NCI-H526 (cell line): ENCODE measurements around the gene GLT6D1.
"Not testable (repeated sequence)": the region's sequence is repeated elsewhere in the genome, so short reads cannot be mapped to it uniquely, and the experiment has no call there.

Experiments used
- DNase-seq, 2 experiments: peaks; one replicate each; lab custom pipeline; 2025; lab: John Stamatoyannopoulos, UW

Gene GLT6D1, protein sequence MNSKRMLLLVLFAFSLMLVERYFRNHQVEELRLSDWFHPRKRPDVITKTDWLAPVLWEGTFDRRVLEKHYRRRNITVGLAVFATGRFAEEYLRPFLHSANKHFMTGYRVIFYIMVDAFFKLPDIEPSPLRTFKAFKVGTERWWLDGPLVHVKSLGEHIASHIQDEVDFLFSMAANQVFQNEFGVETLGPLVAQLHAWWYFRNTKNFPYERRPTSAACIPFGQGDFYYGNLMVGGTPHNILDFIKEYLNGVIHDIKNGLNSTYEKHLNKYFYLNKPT

DNA sequence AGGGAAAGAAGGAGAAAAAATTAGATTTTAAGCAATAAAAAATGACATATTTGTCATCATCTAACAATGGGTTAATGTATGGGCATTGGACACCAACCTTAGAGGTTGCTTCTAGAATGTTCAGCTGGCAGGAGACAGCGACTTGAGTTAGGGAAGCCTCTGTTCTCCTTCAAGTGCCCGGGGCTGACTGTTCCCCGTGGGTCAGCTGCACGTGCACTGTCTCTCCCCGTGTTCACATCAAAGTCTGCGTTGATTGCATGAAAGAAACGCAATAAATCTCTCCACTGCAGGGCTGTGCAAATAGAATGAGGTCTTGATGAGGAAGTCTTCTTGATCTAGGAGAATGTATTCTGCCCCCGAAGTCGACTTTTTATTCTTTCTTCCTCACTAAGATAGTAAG is at the start of gene GLT6D1:
Gene GLT6D1 (minus strand): TSS at position 345 of the 400 bp plus-strand sequence. CDS start 353 bp downstream, outside the sequence.
- DNase-seq, result no peak

DNA sequence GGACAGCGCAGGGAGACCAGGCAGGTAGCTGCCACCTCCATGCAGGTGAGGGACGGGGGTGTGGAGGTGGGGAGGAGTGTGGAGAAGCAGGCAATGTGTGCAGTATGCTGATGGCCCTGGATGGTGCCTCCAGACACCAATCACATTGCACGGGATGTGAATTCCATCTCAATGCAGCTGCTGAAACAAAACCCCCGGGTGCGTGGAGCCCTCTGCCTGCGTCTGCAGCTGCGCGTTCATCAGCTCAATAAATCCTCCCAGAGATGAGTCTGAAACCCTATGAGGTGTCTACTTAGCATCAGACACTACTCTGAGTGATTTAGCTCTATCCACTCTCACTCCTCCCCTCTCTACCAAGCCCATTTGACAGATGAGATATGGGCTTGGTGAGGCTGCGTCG is 49.7 kb upstream of the GLT6D1 start:
- no peak for DNase-seq

DNA sequence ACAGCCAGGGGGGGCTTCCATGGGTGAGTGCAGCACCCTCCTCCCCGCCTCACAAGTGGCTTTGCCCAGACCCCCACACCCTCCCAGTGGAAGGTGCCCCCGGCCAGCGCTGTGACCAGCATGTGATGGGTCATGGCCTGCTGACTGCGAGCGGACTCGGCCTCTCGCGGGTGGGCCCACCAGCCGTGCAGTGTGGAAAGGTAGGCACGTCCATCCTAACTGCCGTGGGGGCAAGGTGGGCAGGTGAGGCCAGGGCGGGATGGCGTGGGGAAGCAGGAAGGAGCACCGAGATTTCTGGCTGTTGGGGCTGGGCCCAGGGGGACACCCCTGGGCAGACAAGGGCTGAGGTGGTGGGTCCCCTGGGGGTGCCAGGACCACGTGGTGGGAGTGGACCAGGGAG is 47.9 kb upstream of the GLT6D1 start:
- DNase-seq, result no peak

DNA sequence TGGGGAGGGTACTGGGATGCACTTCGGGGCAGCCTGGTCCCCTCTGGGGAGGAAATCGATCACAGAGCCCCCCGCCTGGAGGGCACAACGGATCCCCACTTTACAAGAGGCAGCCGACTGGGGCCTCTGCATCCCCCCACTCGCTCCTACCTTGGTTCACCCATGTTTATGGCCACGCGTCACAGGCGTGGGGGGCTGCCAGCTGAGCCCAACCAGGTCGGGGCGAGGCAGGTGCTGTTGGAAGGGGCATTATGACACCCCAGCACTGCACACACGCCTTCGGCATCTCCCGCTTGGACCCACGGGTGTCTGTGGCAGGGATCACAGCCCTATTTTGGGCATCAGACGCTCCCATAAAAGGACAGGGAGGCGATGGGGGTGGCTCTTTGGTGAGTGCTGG is 45.4 kb upstream of the GLT6D1 start:
- DNase-seq, result no peak

DNA sequence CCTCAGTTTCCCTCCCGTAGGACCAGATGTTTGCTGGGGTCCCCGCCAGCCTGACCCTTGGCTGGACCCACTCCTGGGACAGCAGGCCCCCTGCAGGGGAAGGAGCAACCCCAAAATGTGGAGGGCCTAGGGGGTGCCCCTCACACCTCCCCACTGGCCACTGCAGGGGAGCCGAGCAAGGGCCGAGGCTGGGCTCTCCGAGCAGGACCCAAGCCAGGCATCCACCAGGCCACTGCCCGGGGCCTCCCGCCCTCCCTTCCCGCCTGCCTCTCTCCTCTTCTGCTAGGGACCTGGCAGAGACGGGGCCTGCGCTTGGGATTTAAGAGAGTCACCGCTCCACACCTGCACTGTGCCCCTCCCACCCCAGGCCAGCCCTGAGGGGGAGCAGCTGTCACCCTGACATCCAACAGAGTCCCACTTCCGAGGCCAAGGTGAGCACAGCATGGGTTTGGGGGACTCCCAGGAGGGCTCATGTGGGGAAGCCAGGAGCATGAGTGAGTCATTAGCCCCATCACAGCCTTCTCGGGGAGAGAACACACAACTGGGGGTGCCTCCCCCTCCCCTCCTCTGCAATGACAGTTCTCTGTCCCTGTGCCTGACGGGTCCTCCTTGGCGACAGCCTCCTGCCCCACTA is 44.2 kb upstream of the GLT6D1 start:
- DNase-seq, result no peak

DNA sequence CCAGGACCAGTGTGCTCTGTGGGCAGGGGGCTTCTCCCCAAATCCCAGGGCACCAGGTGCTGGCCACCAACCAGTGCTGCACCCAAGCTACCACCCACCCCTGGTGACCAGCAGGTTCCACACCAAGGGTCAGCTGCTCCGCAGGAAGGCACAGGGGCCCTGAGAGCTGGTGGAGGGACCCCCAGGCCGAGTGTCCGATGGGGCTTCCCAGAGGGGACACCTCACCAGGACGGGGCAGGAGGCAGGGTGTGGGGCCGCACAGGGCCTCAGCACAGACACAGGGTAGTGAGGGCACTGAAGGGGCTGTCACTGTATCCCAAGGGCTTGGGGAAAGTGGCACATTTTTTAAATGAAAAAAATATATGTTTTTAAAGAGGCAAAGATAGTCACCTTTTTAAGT is 41.8 kb upstream of the GLT6D1 start:
- no peak for DNase-seq

DNA sequence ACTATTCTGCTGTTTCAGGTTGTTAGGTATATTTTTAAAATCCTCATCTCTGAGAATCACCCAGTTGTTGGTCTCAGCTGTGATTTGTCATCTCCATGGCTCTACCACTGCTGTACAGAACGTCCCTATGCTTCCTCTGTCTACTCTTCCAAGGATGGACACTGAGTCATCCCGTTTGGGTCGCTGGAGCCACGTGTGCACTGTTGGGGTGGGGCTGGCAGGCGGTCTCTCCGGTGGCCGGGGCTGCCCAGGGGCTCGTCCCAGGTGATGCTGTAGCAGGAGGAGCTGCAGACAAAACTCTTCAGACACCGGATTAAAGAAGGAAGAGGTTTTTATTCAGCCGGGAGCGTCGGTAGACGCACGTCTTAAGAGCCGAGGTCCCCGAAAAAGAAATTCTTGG is 40.7 kb upstream of the GLT6D1 start:
- DNase-seq, result no peak

DNA sequence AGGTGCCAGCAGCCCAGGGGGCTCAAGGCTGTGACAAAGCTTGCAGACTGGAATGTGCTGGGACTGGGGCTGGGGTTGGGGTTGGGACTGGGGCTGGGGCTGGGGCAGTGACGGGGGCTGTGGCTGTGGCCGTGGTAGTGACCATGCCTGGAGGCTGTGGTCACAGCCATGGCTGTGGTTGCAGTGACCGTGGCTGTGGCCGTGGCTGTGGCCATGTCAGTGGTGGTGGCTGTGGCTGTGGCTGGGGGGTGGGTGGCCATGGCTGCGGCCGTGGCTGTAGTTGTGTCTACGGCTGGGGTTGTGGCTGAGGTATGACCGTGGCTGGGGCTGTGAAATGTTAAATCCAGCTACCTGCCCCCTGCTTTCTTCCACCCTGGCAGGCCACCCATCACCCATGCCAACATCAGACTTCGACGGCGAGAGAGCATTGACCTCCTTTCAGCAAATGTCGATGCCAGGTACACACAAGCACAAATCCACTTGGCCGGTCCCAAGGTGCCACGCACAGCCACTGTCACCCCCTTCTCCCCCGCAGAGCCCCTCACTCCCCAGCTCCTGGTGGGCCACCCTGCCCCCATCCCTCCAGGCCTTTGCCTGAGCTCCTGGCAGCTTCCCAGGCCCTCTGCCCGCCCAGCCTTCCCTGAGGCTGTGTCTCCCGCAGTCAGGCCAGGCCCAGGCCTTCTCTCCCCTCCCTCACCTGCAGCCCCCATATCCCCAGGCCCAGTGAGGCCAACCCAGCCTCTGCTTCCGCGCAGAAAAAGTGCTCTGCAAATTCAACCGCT is 39.1 kb upstream of the GLT6D1 start:
- DNase-seq, result no peak

DNA sequence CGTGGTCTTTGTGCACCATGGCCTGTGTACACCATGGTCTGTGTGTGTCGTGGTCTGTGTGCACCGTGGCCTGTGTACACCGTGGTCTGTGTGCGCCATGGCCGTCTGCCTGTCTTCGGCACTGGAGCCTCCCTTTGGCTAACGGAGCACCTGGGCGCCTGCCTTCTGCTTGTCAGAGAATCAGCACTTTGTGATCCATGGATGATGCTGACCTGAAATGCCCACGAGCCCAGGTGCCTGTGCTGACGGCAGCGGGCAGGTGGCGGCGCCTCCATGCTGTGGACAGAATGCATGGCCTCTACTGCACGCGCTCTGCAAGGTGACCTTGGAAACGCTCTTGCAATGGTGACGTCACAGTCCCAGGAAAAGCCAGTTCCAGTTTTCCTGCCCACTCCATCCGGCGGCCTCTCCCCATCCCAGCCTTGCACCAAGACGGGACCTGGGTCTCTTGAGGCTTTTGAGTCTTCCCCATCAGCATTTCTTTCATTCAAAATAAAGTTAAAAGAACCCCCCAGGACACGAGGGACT is 38.4 kb upstream of the GLT6D1 start:
- no peak for DNase-seq

DNA sequence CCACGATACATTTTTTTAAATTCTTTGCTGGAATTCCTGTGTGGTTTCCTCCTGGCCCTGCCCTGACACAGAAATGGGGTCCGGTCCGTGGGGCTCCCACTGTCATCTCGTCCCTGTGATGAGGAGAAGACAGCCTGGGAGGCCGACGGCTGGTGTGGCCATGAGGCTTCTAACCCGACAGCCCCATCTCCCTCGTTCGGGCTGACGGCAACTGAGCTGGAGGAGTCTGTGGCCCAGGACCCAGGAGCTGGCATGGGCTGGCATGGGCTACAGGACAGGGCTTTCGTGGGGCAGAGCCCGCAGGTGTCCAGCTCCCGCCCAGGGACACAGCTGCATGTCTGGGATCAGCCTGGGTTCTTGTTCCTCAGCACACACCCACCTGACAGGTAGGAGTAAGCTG is 37.6 kb upstream of the GLT6D1 start:
- no peak for DNase-seq

DNA sequence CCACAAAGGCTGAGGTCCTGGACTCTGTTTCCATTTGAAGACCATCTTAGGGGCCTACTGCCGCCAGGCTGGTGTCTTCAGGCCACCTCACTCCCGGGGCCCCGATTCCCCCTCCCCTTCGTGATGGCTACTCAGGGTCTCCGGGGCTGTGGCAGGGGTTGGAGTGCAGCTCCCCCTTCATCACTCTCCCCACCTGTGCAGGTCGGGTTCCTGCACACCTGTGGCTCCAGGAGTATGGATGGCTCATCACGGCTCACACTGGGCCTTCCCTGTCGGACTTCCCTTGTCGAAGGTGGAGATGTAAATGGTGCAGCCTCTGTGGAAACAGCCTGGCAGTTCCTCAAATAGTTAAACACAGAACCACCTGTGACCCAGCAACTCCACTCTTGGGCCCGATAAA is 35.6 kb upstream of the GLT6D1 start:
- no peak for DNase-seq

DNA sequence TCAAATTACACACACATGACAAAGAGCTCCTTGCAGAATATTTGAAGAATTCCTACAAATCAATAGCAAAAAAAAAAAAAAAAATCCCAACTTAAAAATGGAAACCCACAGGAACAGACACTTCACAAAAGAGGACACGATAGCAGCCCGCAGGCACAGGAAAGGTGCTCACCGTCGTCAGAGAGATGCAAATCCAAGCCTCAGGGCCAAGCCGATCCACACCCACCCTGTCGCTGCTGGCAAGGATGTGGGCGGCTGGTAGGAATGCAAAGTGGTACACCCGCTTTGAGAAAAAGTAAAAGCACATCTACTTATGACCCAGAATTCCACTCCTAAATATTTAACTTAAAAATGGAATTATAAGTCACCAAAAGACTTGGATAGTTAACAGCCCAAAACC is 34.6 kb upstream of the GLT6D1 start:
- DNase-seq, result peak in 1 of 2 experiments; percentile 47

DNA sequence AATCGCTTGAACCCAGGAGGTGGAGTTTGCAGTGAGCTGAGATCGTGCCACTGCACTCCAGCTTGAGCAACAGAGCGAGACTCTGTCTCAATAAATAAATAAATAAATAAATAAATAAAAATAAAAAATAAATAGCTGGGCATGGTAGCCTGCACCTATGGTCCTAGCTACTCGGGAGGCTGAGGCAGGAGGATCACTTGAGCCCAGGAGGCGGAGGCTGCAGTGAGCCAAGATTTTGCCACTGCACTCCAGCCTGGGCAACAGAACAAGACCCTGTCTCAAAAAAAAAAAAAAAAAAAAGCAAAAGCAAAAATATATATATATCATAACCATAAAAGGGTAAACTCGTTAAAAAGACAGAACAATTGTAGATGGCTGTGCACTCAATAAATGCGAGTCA is 33.4 kb upstream of the GLT6D1 start:
- DNase-seq, result not testable (repeated sequence)

DNA sequence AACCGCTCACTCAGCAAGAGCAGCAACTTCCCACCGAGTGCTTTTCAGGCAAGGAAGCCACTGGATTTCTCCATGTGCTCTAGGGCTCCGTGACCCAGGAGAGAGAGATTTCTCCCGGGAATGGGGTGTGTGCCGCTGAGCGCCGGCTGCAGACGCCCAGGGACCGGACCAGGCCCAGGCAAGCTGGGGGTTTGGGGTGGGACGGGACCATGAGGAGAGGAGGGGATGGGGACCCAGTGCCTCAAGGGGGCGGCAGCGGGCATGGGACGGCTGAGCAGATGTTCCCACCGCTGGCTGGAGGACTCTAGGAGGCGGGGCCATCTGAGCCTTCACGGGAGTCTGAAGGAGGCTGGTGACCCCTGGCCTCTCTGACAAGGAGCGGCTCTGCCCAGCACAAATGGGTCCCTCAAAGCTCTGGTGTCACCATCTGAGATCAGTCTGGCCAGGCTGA is 32.3 kb upstream of the GLT6D1 start:
- DNase-seq, result no peak

DNA sequence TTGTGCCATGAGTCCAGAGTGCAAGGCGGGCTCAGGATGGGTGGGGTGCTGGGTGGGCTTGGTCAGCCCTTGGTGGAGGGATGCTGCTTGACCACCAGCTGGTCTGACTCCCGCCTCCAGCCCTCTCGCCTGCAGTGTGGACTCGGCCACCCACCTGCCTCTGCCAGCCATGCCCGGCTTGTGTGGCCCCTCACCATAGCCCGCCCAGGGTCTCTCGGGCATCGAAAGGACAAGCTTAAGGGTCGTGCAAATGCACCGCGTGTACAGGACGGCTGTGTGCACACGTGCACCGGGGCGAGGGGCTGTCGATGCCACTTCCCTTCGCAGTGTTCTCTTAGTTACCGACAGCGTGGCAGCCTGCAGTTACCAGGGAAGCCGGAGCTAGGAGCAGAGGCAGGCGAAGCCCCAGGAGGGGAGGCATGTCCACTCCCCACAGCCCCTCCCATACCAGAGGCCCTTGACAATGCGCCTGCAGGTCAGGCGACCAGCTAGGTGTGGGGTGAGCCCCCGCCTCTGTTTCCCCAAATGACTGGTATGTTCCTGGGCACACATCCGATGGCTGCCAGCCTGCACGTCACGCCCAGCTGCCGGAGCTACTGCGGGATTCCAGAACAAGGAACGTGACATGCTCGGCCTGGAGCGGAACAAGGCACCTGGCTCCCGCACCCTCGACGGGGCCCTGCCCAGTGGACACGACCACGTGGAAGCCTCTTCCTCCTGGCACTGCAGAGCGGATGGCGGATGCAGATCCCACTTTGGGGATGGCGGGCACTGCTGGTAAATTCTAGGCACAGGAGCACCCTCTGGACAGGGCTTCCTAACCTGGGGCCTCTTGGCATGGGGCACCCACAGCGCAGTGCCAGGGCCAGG is 31.6 kb upstream of the GLT6D1 start:
- DNase-seq, result no peak

DNA sequence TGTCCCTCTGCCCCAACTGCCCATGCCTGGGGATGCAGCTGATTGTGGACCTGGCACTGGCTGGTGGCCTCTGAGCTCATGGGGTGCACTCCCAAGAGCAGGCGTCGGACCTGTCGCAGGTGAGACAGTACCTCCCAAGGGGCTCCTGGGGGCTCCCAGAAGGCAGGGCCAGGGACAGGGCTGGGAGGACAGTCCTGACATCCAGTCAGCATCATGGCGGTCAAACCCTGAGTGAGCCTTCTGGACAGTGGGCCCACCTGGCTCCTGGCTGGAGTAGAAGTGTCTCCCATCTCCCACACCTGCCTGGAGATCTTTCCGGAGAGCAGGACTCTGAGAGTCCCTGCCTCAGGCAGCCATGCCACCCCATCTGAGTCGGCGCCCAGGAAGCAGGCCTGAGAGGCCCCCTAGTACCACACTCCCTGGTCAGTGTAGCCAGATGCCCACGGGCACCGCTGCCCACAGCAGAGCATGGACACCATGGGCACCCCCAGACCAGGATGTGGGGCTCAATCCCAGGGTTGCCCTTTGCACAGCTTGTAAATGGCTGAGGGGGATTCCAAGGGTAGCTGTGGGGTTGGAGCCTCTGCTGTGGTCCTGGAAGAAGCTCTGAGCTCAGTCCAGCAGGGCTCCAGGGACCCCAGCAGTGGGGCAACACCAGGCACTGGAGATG is 30.4 kb upstream of the GLT6D1 start:
- DNase-seq, result no peak

DNA sequence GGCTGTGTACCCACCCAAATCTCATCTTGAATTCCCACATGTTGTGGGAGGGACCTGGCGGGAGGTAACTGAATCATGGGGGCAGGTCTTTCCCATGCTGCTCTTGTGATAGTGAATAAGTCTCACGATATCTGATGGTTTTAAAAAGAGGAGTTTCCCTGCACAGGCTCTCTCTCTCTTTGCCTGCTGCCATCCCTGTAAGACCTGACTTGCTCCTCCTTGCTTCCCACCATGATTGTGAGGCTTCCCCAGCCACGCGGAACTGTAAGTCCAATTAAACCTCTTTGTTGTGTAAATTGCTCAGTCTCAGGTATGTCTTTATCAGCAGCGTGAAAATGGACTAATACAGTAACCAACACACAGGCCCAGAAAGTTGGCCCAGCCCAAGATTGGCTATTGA is 29.7 kb upstream of the GLT6D1 start:
- DNase-seq, result not testable (repeated sequence)

DNA sequence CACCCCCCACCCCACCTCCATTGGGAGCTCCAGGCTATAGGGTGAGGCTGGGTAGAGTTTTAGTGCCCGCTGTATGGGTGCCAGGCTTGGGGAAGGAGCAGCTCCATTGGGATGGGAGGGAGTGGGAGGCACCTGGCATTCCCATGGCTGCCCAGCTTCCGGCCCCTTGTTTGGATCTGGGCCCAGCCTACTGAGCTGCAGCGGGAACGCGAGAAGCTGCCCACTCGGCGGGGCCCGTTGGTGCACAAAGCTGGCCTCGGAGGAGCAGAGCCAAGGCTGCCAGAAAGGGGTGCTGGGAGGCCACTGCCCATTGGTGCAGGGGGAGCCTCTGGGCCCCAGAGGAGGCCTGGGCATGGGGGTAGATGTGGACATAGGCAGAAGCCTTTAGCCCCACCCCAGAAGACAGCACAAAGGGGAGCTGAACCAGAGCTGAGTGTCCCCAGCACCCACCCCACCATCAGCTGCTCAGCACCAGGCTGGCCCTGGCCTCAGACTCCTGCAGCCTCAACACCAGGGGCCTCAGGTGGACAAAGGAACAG is 28.2 kb upstream of the GLT6D1 start:
- DNase-seq, result no peak

DNA sequence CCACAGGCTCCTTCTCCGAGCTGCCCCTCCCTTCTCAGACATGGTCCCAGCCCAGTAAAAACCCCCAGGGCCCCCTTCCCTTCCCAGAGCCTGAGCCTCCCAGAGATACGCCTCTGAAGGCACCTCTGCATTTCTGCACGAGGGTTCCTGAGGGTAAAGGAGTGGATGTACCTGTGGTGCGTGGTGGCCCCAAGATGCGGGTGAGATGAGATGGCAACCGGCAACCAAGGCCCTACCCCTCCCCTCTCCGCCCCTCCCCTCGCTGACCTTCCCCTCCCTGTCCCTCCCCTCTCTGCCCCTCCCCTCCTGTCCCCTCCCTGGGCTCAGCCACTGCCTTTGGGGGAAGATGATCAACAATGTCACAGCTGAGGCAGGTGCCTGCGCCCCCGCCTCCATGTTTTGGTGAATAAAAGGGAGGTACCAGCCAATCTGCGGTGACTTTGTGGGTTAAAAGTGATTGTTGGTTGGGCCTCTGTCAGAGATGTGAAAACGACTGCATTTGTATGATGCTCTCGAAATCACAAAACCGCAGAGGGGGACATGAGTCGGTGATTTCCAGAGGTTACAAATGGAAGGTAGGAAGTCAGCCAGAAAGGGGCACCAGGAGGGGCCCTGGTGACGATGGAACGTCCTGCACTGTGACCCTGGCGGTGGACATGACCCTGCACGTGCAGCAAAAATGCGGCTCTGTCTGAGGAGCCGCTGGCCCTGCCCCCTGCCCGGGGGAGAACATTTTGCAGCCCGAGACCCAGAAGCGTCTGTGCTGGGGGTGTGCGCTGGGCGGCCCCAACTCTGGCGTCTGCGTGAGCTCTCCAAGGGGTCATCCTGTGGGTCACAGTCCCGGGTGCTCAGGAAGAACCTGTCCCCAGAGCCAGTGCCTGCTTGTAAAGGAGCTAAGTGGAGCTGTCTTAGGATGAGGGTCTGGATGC is 27.5 kb upstream of the GLT6D1 start:
- DNase-seq, result no peak

DNA sequence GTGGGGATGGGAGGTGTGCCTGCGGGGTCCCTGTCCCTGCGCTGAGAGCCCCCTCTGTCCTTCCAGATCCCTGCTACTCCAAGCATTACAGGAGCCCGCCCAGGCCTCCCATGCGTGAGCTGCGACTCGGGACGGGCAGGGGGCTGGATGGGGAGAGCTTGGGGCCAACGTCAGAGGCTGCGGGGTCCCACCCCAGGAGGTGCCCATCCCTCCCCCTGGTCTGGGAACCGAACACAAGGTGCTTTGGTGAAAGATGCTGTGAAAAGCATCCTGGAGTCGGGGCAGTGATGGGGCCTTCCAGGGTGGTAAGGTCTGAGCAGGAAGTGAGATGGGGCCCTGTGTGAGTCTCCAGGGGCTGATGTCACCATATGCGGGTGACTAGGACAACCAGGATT is 26.5 kb upstream of the GLT6D1 start:
- no peak for DNase-seq
